Activated CD8-positive, alpha-beta memory T cell treated with anti-CD3 and anti-CD28 coated beads for 36 hours (primary cell): ENCODE data around the gene RBM19. TPM values are rescaled to one million over a fixed set of nuclear protein-coding genes. Genes with fewer than 3 reads are reported as not detected.

ENCODE experiments used
- CTCF ChIA-PET: fragments of 350-600 bp; sonication (Branson Sonifier 250); formaldehyde crosslinking; loops from one replicate; lab custom pipeline; 2021; ENCODE audit warnings: antibody characterized with exemption; lab: Charles Lee
- POLR2A ChIA-PET: fragments of 350-600 bp; sonication (Branson Sonifier 250); formaldehyde crosslinking; loops from one replicate; lab custom pipeline; 2021; ENCODE audit warnings: antibody characterized with exemption; lab: Charles Lee
- total RNA-seq, 2 experiments: library from RNA; stranded (reverse); gene quantifications; one replicate each; pipeline ENCODE4 v1.2.3, GENCODE V29; 2021

The RBM19 gene
- total RNA-seq, 2 experiments from 2014 or later: 98.0 to 103 TPM

GRCh38 chr12:113940357-113941207 lies 25.5 kb downstream of the RBM19 start:
- POLR2A ChIA-PET: interaction anchor here (0.5 kb wide), 1 partner anchor 18 kb away, joined by 3 read pairs; no protein-coding TSS in a partner anchor
- CTCF ChIA-PET: no interaction called here

GRCh38 chr12:113939867-113940266 lies 26.3 kb downstream of the RBM19 start:
- CTCF ChIA-PET: no interaction called here
- POLR2A ChIA-PET: no interaction called here

GRCh38 chr12:113938471-113938870 lies 27.7 kb downstream of the RBM19 start:
- POLR2A ChIA-PET: no interaction called here
- CTCF ChIA-PET: interaction anchor here (1.6 kb wide), 1 partner anchor 9 kb away, joined by 3 read pairs; no protein-coding TSS in a partner anchor

GRCh38 chr12:113936460-113936859 lies 29.7 kb downstream of the RBM19 start:
- CTCF ChIA-PET: no interaction called here
- POLR2A ChIA-PET: no interaction called here

- CTCF ChIA-PET: no interaction called here
- POLR2A ChIA-PET: no interaction called here
Measured at GRCh38 chr12:113935459-113935858, 30.7 kb downstream of the RBM19 start.

GRCh38 chr12:113934946-113935345 lies 31.2 kb downstream of the RBM19 start:
- ChIA-PET CTCF (no interaction called here), POLR2A (no interaction called here)

GRCh38 chr12:113934060-113934814 lies 31.9 kb downstream of the RBM19 start:
- CTCF ChIA-PET: no interaction called here
- POLR2A ChIA-PET: no interaction called here

GRCh38 chr12:113933201-113933786 lies 32.8 kb downstream of the RBM19 start:
- ChIA-PET POLR2A (no interaction called here), CTCF (no interaction called here)

GRCh38 chr12:113932381-113933196 lies 33.5 kb downstream of the RBM19 start:
- POLR2A ChIA-PET: no interaction called here
- CTCF ChIA-PET: no interaction called here

- ChIA-PET CTCF (no interaction called here), POLR2A (no interaction called here)
Measured at GRCh38 chr12:113931517-113931916, 34.6 kb downstream of the RBM19 start.

- ChIA-PET POLR2A (no interaction called here), CTCF (no interaction called here)
Measured at GRCh38 chr12:113930249-113930648, 35.9 kb downstream of the RBM19 start.

GRCh38 chr12:113929312-113929989 lies 36.7 kb downstream of the RBM19 start:
- ChIA-PET CTCF (interaction anchor here (1.0 kb wide), 1 partner anchor 8 kb away, joined by 3 read pairs; no protein-coding TSS in a partner anchor), POLR2A (no interaction called here)

GRCh38 chr12:113926788-113927187 lies 39.3 kb downstream of the RBM19 start:
- ChIA-PET POLR2A (no interaction called here), CTCF (interaction anchor here (0.7 kb wide), 1 partner anchor 319 kb away, joined by 3 read pairs; no protein-coding TSS in a partner anchor)

GRCh38 chr12:113924341-113924740 lies 41.8 kb downstream of the RBM19 start:
- ChIA-PET CTCF (no interaction called here), POLR2A (no interaction called here)

- CTCF ChIA-PET: no interaction called here
- POLR2A ChIA-PET: no interaction called here
Measured at GRCh38 chr12:113923251-113923650, 42.9 kb downstream of the RBM19 start.

GRCh38 chr12:113921430-113921829 lies 44.7 kb downstream of the RBM19 start:
- ChIA-PET CTCF (no interaction called here), POLR2A (no interaction called here)

GRCh38 chr12:113919791-113920190 lies 46.3 kb downstream of the RBM19 start:
- CTCF ChIA-PET: no interaction called here
- POLR2A ChIA-PET: no interaction called here

- ChIA-PET POLR2A (no interaction called here), CTCF (interaction anchor here (1.6 kb wide), 1 partner anchor 11 kb away, joined by 3 read pairs; no protein-coding TSS in a partner anchor)
Measured at GRCh38 chr12:113918306-113918705, 47.8 kb downstream of the RBM19 start.

- ChIA-PET POLR2A (no interaction called here), CTCF (interaction anchor here (1.6 kb wide), 1 partner anchor 10 kb away, joined by 3 read pairs; no protein-coding TSS in a partner anchor)
Measured at GRCh38 chr12:113917393-113917792, 48.7 kb downstream of the RBM19 start.
